AG10803 (cell line): ENCODE data around the gene DNAJB1.

Experiments
- DNase-seq: peaks from one replicate; pipeline ENCODE4 v3.0.0; 2010; ENCODE audit warnings: low read depth
- H3K4me3 ChIP-seq: 2 replicates; pipeline ENCODE4 v1.5.1; 2011; ENCODE audit warnings: mild to moderate bottlenecking, low read length, control low read depth
- CTCF ChIP-seq: conservative IDR thresholded peaks from 2 replicates; pipeline ENCODE4 v1.5.1; 2011; ENCODE audit warnings: mild to moderate bottlenecking, low read length, control low read depth, inconsistent platforms

DNAJB1 gene

GRCh38 chr19:14478113-14478545 is 40.1 kb downstream of the DNAJB1 start:
- H3K4me3 ChIP-seq, result no peak overlapping the region
- no peak for DNase-seq
- TF ChIP-seq CTCF, result no peak

GRCh38 chr19:14477418-14478112 is 40.6 kb downstream of the DNAJB1 start:
- TF ChIP-seq CTCF, result no peak
- no peak overlapping the region for H3K4me3 ChIP-seq
- DNase-seq, result no peak

GRCh38 chr19:14476673-14477401 is 41.4 kb downstream of the DNAJB1 start:
- DNase-seq, result peak; percentile 78
- H3K4me3 ChIP-seq, result no peak overlapping the region
- TF ChIP-seq CTCF, result no peak

- TF ChIP-seq CTCF, result no peak
- no peak for DNase-seq
- no peak overlapping the region for H3K4me3 ChIP-seq
Observed at GRCh38 chr19:14476327-14476672, 41.9 kb downstream of the DNAJB1 start.

GRCh38 chr19:14475251-14476073 is 42.7 kb downstream of the DNAJB1 start, which contains the start of gene PTGER1:
PTGER1 (minus strand) TSS chr19:14475354; CDS start chr19:14474320, 1,034 bp downstream.
- peak; percentile 41 for TF ChIP-seq CTCF
- H3K4me3 ChIP-seq, result peak within 1 kb of the TSS; percentile 16; the same call in 1 of the 2 replicates
- no peak for DNase-seq

GRCh38 chr19:14474827-14475226 is 43.4 kb downstream of the DNAJB1 start:
- H3K4me3 ChIP-seq, result peak overlapping the region; percentile 16; the same call in 1 of the 2 replicates
- no peak for TF ChIP-seq CTCF

More at GRCh38 chr19:14474827-14475226, 43.4 kb downstream of the DNAJB1 start:
- no peak for DNase-seq
